ENCODE results near the gene PTPN12.
"Not testable (repeated sequence)": the region's sequence is repeated elsewhere in the genome, so short reads cannot be mapped to it uniquely, and the experiment has no call there.

PTPN12 gene

DNA sequence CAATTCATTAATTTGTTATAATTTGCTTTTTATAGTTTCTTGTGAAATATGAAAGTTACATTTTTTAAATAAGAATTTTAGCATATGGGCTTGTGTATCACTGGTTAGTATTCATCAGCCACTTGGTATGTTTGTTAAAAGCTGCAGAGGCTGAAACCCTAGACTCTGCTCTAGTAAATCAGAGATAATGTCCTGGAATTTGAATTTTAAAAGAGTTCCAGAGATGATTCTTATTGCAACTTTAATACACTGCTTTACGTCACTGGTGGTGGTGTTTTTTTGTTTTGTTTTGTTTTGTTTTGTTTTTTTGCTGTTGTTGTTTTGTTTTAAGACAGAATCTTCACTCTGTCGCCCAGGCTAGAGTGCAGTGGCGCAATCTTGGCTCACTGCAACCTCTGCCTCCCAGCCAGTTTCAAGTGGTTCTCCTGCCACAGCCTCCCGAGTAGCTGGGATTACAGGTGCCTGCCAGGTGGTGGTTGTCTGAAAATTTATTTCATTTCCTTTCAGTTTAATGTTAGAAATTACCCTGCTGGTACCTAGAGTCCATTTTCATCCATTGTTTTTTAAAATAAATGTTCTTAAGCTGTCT is 43.8 kb downstream of the PTPN12 start:
- DNase-seq (ENCODE audit: low spot score) = no peak

DNA sequence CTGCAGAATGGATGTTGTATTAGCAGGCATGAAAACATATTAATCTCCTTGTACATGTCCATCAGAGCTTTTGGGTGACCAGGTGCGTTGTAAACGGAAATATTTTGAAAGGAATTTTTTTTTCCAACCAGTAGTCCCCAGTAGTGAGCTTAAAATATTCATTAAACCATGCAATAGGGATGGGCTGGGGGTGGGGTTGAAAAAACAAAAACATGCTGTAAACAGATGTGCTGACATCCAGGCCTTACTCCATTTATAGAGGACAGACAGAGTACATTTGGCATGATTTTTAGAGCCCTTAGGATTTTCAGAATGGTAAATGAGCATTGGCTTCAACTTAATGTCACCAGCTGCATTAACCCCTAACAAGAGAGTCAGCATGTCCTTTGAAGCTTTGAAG is 50.2 kb downstream of the PTPN12 start:
- no peak for DNase-seq (ENCODE audit: low spot score)

DNA sequence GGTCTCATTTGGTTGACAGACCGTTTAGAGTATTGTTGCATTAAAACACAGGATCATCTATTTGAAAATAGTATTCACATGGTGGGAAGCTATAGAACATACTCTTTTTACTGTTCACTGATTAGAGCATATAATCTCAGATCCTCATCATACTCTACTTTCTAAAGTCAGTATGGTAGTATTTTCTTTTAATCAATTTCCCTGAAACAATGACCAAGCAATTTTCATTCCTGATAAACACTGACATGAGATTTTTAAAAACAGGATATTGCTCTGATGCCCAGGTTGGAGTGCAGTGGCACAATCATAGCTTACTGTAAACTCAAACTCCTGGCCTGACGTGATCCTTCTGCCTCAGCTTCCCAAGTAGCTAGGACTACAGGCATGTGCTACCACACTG is 63.9 kb downstream of the PTPN12 start:
- no peak for DNase-seq (ENCODE audit: low spot score)

DNA sequence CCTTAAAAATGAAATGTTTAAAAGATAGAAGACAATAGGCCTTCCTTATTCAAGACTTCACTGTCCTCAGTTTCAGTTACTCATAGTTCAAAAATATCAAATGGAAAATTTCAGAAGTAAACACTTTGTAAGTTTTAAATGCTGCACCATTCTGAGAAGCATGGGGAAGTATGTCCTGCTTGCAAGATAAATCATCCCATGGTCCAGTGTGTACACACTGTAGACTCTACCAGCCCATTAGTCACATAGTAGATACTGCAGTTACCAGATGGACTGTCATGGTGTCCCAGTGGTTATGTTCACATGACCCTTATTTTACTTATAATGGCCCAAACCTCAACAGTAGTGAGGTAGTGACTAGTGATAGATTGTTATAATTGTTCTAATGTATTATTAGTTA is 69.5 kb downstream of the PTPN12 start:
- DNase-seq (ENCODE audit: low spot score) = no peak

DNA sequence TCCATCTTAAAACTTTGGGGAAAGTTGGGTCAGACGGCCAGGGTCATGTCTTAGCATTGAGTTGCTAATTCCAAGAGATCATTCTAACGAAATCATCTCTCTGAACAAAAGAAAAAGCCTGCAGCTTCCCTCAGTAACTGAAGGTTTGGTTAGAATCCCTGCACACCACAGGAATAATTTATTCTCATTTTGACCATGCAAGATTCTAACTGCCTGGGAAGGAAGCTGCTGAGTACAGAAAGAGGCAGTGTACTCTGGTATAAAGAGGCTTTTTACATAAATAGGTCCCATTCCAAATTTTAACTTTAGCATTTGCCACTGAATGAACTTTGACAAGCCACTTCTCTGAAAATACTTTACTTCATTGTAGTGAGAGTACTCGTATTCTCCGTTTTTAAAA is 82.2 kb downstream of the PTPN12 start:
- no peak for DNase-seq (ENCODE audit: low spot score)

DNA sequence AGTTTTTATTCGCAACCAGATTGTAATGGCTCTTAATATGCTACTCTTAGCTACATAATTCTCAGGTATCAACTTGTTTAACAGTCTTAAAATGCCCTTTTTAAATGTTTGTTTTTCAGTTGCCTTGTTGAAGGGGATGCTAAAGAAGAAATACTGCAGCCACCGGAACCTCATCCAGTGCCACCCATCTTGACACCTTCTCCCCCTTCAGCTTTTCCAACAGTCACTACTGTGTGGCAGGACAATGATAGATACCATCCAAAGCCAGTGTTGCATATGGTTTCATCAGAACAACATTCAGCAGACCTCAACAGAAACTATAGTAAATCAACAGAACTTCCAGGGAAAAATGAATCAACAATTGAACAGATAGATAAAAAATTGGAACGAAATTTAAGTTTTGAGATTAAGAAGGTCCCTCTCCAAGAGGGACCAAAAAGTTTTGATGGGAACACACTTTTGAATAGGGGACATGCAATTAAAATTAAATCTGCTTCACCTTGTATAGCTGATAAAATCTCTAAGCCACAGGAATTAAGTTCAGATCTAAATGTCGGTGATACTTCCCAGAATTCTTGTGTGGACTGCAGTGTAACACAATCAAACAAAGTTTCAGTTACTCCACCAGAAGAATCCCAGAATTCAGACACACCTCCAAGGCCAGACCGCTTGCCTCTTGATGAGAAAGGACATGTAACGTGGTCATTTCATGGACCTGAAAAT is 89.7 kb downstream of the PTPN12 start:
- peak; percentile 66 for DNase-seq (ENCODE audit: low spot score)

DNA sequence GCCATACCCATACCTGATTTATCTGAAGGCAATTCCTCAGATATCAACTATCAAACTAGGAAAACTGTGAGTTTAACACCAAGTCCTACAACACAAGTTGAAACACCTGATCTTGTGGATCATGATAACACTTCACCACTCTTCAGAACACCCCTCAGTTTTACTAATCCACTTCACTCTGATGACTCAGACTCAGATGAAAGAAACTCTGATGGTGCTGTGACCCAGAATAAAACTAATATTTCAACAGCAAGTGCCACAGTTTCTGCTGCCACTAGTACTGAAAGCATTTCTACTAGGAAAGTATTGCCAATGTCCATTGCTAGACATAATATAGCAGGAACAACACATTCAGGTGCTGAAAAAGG is 90.2 kb downstream of the PTPN12 start:
- DNase-seq (ENCODE audit: low spot score) = peak; percentile 63

DNA sequence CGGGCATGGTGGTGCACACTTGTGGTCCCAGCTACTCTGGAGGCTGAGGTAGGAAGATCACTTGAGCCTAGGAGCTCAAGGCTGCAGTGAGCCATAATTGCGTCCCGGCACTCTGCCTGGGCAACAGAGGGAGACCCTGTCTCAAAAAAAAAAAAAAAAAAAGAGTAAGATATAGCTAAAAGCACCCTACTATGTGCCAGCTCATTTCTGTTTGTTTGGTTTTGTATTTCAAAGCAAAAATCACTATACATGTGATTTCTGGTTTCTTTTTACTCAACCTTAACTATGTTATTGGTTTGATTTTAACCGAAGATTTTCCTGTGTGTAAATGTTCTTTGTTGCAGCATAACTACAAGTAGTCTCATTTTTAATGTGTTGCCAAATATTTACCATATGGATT is 92.7 kb downstream of the PTPN12 start:
- DNase-seq (ENCODE audit: low spot score) = no peak

DNA sequence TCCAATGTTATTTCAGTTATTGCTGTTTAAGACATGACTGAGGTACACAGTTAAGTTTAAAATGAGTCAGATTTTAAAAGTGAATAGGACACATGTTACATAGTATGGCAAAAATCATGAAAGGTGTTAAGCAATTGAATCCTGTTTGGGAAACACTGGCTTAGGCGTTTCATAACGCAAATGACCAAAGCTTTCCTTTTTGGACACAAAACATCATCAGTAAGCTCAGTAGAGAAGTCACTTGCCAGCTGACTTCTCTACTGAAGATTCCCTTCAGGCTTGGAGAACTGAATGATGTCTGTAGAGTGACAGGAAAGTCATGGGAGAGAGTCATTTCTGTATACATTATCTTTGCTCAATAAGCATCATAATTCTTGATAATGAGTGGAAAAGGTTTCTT is 94.7 kb downstream of the PTPN12 start:
- no peak for DNase-seq (ENCODE audit: low spot score)

DNA sequence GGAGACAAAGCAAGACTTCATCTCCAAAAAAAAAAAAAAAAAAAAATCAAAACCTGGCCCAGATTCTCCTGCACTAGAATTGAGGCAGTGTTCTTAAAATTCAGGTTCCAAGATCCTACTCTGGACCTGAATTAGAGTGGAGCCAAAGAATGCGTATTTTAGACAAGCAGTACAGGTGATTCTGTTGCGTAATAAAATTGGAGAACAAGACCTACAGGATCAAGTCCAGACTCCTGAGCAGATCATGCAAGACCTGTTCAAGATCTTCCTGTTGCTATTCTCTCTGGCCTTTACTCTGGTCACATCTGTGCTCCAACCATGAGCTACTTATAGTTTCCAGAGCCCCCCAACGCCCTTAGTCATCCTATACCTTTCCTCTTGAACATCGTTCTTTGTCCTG is 107.7 kb downstream of the PTPN12 start:
- DNase-seq (ENCODE audit: low spot score) = no peak

DNA sequence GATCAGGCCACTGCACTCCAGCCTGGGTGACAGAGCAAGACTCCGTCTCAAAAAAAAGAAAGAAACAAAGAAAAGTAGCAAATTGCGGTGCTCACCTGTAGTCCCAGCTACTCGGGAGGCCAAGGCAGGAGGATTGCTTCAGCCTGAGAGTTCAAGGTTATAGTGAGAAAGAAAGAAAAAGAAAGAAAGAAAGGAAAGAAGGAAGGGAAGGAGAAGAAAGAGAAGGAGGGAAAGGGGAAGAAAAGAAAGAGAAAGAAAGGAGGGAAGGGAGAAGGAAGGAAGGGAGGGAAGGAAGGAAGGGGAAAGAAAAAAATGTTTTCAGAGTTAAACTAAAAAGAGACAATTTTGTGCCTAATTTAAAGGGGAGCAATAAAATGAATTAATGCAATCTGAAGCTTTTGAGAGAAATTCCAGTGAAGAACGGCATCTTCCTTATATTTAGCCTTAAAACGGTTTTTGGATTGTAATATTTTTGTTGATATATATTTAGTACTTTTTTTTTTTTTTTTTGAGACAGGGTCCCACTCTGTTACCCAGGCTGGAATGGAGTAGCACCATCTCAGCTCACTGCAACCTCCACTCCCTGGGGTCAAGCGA is 111.7 kb downstream of the PTPN12 start:
- no peak for DNase-seq (ENCODE audit: low spot score)

DNA sequence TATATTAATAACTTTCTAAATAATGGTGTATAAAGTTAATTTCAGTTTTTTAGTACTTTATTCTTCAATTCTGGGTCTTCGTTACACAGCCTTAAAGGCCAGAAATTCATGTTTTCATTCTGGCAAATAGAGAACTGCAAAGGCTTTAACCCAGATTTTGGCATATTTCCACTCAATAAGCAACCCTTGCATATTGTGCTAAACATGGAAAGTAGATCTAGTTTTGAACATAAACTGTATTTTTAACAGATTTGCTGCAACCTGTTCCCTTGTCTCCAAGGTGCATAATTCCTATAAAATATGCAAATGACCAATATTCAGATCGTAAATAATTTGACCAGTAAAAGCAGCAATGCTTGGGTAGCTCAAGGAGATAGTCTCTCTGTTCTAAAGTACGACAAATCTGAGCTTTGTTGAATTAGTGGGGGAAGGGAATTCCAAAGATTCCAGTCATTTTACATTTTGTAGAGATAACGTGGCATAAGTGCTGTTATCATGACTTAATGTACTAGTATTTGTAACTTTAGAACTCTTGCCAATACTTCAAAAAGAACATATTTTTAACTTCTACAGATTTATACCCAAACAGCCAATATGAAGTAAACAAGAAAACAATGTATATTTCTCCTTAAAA is 112.7 kb downstream of the PTPN12 start:
- DNase-seq (ENCODE audit: low spot score) = no peak

DNA sequence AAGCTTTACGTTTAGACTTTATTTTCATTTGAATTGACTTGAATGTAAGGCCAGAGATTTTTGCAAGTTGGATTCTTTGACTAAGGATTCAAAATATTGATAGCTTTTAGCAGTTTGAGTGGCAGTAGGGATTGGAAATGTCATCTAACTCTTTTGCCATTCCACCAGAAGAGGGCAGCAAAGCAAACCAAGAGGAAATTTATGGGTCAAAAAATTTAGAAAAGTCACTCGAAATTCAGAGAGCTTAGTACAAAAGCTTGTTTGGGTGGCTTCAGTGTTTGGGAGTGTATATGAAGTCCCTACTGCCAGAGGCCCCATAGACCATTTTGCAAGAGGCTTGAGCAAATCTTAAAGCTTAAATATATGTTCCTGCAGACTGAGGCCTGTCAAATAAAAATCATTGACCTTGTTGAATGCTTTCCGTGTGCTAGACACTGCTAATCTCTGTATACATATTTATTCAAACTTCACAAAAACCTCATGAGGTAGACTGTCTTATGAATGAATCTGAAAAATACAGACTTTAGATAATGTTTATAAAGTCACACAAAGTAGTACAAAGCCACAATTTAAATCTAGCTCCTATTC is 114.6 kb downstream of the PTPN12 start:
- peak; percentile 48 for DNase-seq (ENCODE audit: low spot score)

DNA sequence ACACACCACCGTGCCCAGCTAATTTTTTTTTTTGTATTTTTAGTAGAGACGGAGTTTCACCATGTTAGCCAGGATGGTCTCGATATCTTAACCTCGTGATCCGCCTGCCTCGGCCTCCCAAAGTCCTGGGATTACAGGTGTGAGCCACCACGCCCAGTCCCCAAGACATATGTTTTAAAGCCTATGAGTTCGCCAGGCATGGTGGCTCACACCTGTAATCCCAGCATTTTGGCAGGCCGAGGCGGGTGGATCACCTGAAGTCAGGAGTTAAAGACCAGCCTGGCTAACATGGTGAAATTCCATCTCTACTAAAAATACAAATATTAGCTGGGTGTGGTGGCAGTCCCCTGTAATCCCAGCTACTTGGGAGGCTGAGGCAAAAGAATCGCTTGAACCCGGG is 115.7 kb downstream of the PTPN12 start:
- DNase-seq (ENCODE audit: low spot score) = not testable (repeated sequence)

DNA sequence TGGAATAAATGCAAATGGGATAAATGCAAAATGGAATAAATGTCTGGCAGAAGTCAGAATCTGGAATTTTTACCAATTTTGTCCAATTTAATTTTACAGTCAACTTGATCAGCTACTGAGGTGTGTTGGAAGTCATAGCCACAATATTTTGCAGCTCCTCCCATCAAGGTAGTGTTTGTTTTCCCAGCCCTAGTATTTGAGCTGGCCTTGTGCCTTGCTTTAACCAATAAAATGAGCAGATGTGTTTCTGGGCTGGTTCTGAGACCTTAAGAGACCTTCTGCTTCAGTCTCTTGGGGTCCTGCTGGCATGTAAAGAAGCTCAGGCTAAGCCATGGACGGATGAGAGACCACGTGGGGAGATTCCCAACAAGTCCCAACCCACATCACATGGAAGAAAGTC is 116.5 kb downstream of the PTPN12 start:
- DNase-seq (ENCODE audit: low spot score) = no peak

DNA sequence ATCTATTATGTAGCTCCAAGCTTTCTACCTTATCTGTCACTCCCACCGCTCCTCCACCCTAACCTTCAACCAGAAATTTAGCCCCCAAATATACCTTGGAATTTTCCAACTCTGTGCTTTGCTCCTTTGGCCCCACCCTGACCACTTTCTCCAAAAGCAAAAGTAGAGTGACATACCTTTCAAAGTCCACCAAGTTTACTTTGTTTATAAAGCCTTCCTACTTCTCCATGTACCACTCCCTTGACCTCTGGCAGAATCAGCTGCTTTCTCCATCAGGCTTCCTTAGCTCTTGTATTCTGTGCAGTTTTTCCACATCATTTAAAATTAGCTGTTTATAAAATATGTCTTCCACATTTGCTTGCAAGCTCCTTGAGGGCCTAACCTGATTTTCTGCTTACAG is 118.3 kb downstream of the PTPN12 start:
- no peak for DNase-seq (ENCODE audit: low spot score)

DNA sequence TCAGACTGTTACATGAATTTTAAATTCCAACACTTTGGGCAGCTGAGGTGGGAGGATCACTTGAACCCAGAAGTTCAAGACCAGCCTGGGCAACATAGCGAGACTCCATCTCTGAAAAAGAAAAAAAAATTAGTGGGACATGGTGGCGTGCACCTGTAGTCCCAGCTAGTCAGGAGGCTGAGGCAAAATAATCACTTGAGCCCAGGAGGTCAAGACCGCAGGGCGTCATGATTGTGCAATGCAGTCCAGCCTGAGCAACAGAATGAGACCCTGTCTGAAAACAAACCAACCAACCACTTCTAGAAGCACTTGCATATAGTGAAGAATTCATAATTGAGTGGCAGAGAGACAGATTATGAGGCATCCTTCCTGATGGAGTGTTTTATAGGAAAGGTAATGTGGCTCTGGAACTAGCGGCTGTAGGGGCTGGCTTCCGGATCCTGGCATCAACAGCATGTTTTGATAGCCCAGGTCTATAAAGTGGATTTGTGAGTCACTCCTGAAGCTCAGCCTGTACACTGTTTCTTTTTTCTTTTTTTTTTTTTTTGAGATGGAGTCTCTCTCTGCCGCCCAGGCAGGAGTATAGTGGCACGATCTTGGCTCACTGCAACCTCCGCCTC is 118.9 kb downstream of the PTPN12 start:
- DNase-seq (ENCODE audit: low spot score) = no peak

DNA sequence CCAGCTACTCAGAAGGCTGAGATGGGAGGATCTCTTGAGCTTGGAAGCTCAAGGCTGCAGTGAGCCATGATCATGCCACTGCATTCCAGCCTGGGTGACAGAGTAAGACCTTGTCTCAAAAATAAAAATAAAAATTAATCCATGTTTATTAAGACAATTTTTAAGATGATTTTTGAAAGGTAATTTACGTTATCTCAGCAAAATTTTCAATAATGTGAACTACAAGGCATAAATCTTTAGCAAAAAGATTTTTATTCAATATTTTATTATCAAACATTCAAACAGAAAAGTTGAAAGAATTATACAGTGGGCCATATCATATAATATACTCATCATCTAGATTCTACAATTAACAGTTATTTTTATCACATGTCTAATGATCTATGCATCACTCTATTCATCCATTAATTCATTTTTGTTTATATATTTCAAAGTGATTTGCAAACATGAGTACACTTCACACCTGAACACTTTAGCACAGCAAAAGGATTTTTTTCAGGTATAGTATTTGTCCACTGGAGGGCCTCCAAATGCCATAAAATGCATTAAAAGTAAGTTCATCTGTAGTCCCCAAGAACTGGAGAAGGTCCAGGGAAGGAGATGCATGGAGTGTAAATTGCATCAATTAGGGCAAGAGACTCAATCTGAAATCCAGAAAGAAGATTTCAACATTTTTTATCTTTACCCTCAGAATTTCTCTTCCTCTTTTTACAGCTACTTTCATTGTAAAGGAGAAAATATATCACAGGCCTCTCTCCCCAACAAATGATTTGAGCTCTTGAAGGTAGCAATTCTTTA is 120.5 kb downstream of the PTPN12 start:
- peak; percentile 75 for DNase-seq (ENCODE audit: low spot score)

DNA sequence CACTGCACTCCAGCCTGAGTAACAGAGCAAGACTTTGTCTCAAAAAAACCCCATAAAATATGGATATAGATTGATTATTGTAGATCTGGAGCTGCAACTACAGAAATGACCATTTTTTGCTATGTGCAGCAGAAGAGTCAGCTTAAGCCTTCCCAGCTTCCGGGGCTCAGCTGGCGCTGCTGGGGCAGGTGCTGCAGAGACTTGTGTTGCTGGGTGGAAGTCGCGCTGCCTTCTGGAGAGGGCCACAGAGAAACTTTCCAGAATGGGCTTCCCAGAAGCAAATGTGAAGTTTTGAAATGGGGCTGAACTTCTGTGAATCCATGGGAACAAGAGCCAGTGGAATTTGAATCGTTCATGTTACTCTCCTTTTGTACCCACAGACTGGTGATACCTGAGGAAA is 121.8 kb downstream of the PTPN12 start:
- DNase-seq (ENCODE audit: low spot score) = no peak

DNA sequence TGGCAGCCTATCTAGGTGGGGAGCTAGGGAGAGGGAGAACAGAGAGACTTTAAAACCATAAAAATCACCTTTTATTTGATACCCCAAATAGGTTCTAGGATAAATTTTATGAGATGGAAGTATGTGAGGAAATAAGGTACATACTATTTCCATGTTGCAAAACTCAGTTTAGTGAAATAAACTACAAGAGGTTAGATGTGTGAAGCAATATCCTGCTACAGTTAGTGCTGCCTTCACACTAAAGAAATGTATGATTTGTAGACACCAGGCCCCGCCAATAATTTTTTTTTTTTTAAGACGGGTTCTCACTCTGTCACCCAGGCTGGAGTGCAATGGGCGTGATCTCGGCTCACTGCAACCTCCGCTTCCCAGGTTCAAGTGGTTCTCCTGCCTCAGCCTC is 124.7 kb downstream of the PTPN12 start:
- no peak for DNase-seq (ENCODE audit: low spot score)

DNA sequence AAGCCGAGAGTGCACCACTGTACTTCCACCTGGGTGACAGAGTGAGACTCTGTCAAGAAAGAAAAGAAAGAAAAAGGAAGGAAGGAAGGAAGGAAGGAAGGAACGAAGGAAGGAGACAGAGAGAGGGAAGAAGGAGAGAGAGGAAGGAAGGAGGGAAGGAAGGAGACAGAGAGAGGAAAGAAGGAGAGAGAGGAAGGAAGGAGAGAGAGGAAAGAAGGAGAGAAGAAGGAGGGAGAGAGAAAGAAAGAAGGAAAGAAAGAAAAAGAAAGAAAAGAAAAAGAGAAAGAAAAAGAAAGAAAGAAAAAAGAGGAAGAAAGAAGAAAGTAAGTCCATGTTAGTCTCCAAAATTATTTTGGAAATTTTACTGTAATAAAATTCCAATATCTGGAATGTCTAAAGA is 125.8 kb downstream of the PTPN12 start:
- DNase-seq (ENCODE audit: low spot score) = no peak

DNA sequence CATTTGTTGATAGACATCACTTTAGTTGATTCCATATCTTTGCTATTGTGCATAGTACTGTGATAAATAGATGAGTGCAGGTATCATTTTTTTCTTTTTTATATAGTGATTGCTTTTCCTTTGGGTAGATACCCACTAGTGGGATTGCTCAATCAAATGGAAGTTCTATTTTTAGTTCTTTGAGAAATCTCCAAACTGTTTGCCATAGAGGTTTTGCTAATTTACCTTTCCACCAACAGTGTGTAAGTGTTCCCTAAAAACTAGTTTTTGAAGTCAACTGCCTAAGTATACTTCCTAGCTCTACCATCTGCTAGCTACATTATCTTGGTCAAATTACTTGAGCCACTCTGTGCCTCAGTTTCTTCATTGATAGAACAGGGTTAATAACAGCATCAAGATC is 127.6 kb downstream of the PTPN12 start:
- DNase-seq (ENCODE audit: low spot score) = no peak

All from SW480 (cell line).